Measurements from ENCODE around the gene AFF3.

- TF ChIP-seq ZNF546 (CRISPR knock-in tag; conservative IDR thresholded peaks at IDR 0.05): no peak
- no peak for TF ChIP-seq ARNT (IDR thresholded peaks at IDR 0.05)
- TF ChIP-seq ZIK1 (CRISPR knock-in tag; IDR thresholded peaks at IDR 0.05; ENCODE audit: borderline replicate concordance, low read depth): no peak
- TF ChIP-seq CTCF (CRISPR knock-in tag; IDR thresholded peaks at IDR 0.05): no peak
- no peak for TF ChIP-seq THRA (CRISPR knock-in tag; IDR thresholded peaks at IDR 0.05; ENCODE audit: borderline replicate concordance)
- no peak for TF ChIP-seq ZBTB26 (CRISPR knock-in tag; IDR thresholded peaks at IDR 0.05; ENCODE audit: borderline replicate concordance)
- no peak for TF ChIP-seq YY1 (IDR thresholded peaks at IDR 0.05; ENCODE audit: insufficient read depth, insufficient replicate concordance, low read depth, low read length)
- TF ChIP-seq ZBTB8A (CRISPR knock-in tag; IDR thresholded peaks at IDR 0.05; ENCODE audit: borderline replicate concordance, low read depth): no peak
- no peak for TF ChIP-seq DMTF1 (CRISPR knock-in tag; IDR thresholded peaks at IDR 0.05)
- TF ChIP-seq ZBTB20 (CRISPR knock-in tag; IDR thresholded peaks at IDR 0.05; ENCODE audit: borderline replicate concordance, low read depth): no peak
- TF ChIP-seq E2F5 (CRISPR knock-in tag; conservative IDR thresholded peaks at IDR 0.05): no peak
- TF ChIP-seq SMYD3 (CRISPR knock-in tag; IDR thresholded peaks at IDR 0.05): no peak
- no peak for TF ChIP-seq ZNF670 (CRISPR knock-in tag; IDR thresholded peaks at IDR 0.05; ENCODE audit: borderline replicate concordance)
Observed at GRCh38 chr2:99753505-99753904, 388.9 kb downstream of the AFF3 start.

Data from HepG2 (cell line).